Parathyroid adenoma (tissue), 2 donors: ENCODE measurements around the gene REM1.

Experiments
- H2AFZ ChIP-seq: fragments of 300-600 bp; sonication (generic); one replicate; pipeline ENCODE4 v1.7.0; 2017; ENCODE audit warnings: antibody characterized with exemption, mild to moderate bottlenecking
- H3K27ac ChIP-seq: fragments of 300-600 bp; sonication (generic); one replicate; pipeline ENCODE4 v1.7.0; 2017
- H3K27me3 ChIP-seq: fragments of 300-600 bp; sonication (generic); one replicate; pipeline ENCODE4 v1.7.0; 2017; ENCODE audit warnings: low read length; ENCODE audit not compliant: control insufficient read depth, insufficient read depth
- H3K36me3 ChIP-seq: fragments of 300-600 bp; sonication (generic); one replicate; pipeline ENCODE4 v1.7.0; 2017; ENCODE audit warnings: low read length; ENCODE audit not compliant: control insufficient read depth, insufficient read depth
- H3K4me1 ChIP-seq: fragments of 300-600 bp; sonication (generic); one replicate; pipeline ENCODE4 v1.7.0; 2017; ENCODE audit warnings: control low read depth
- H3K4me2 ChIP-seq: fragments of 300-600 bp; sonication (generic); one replicate; pipeline ENCODE4 v1.7.0; 2017; ENCODE audit warnings: low read length
- H3K4me3 ChIP-seq: fragments of 300-600 bp; sonication (generic); one replicate; pipeline ENCODE4 v1.7.0; 2017; ENCODE audit warnings: low read depth, low read length
- H3K79me2 ChIP-seq: fragments of 300-600 bp; sonication (generic); one replicate; pipeline ENCODE4 v1.7.0; 2017; ENCODE audit warnings: control low read depth
- H3K9ac ChIP-seq: fragments of 300-600 bp; sonication (generic); one replicate; pipeline ENCODE4 v1.7.0; 2017; ENCODE audit warnings: mild to moderate bottlenecking
- H3K9me3 ChIP-seq: fragments of 300-600 bp; sonication (generic); one replicate; pipeline ENCODE4 v1.7.0; 2017; ENCODE audit warnings: low read length; ENCODE audit not compliant: control insufficient read depth
- CTCF ChIP-seq: fragments of 300-600 bp; sonication (generic); IDR thresholded peaks from one replicate; pipeline ENCODE4 v1.7.0; 2017; ENCODE audit warnings: antibody characterized with exemption, mild to moderate bottlenecking
- donor health status: primary hyperparathyroidism.

REM1 gene

GRCh38 chr20:31475472-31476293 is 595 bp downstream of the REM1 start:
- H3K27ac ChIP-seq, result no peak overlapping the region

GRCh38 chr20:31476294-31476585 is 1.2 kb downstream of the REM1 start:
- no peak for TF ChIP-seq CTCF
- Histone ChIP-seq H3K4me1 (no peaks in the 10 kb centered on the region), H3K9me3 (no peaks in the 10 kb centered on the region), H3K27ac (no peak overlapping the region), H3K27me3 (no peaks in the 10 kb centered on the region), H3K9ac (no peak overlapping the region), H3K36me3 (no peaks in the 10 kb centered on the region), H3K4me2 (no peak overlapping the region), H3K4me3 (no peak overlapping the region), H3K79me2 (no peaks in the 10 kb centered on the region), H2AFZ (no peak overlapping the region)

More at GRCh38 chr20:31475472-31476293, 595 bp downstream of the REM1 start:
- no peaks in the 10 kb centered on the region for H3K36me3 ChIP-seq
- H3K9ac ChIP-seq, result no peak overlapping the region
- H2AFZ ChIP-seq, result peak overlapping the region; percentile 63
- peak overlapping the region; percentile 71 for H3K4me2 ChIP-seq
- TF ChIP-seq CTCF, result no peak
- no peaks in the 10 kb centered on the region for H3K4me1 ChIP-seq
- H3K9me3 ChIP-seq, result no peaks in the 10 kb centered on the region
- H3K4me3 ChIP-seq, result peak overlapping the region; percentile 40
- no peaks in the 10 kb centered on the region for H3K27me3 ChIP-seq
- H3K79me2 ChIP-seq, result no peaks in the 10 kb centered on the region

GRCh38 chr20:31476643-31477215 is 1.6 kb downstream of the REM1 start:
- no peak overlapping the region for H3K4me2 ChIP-seq
- H3K27ac ChIP-seq, result no peak overlapping the region

GRCh38 chr20:31484001-31484400 is 8.9 kb downstream of the REM1 start:
- H2AFZ ChIP-seq, result no peak overlapping the region
- TF ChIP-seq CTCF, result no peak
- no peaks in the 10 kb centered on the region for H3K36me3 ChIP-seq
- no peaks in the 10 kb centered on the region for H3K79me2 ChIP-seq
- no peak overlapping the region for H3K9ac ChIP-seq
- H3K4me1 ChIP-seq, result no peaks in the 10 kb centered on the region
- H3K4me3 ChIP-seq, result no peak overlapping the region
- no peaks in the 10 kb centered on the region for H3K27me3 ChIP-seq
- H3K9me3 ChIP-seq, result no peaks in the 10 kb centered on the region
- H3K27ac ChIP-seq, result no peak overlapping the region
- H3K4me2 ChIP-seq, result no peak overlapping the region

More at GRCh38 chr20:31476643-31477215, 1.6 kb downstream of the REM1 start:
- Histone ChIP-seq H3K9me3 (no peaks in the 10 kb centered on the region), H3K4me1 (no peaks in the 10 kb centered on the region), H3K4me3 (no peak overlapping the region), H3K27me3 (no peaks in the 10 kb centered on the region), H3K79me2 (no peaks in the 10 kb centered on the region), H3K9ac (no peak overlapping the region), H3K36me3 (no peaks in the 10 kb centered on the region), H2AFZ (no peak overlapping the region)
- no peak for TF ChIP-seq CTCF
